Thoracic aorta (tissue), 2 donors: ENCODE data around the gene MPL. TPM values are rescaled to one million over a fixed set of nuclear protein-coding genes. Genes with fewer than 3 reads are reported as not detected.

Source experiments
- ATAC-seq: fragments of 150-250 bp; one replicate; pipeline ENCODE4 v1.8.0; 2017; ENCODE audit warnings: low read depth; ENCODE audit not compliant: insufficient number of reproducible peaks, low FRiP score
- DNase-seq: peaks from one replicate; pipeline ENCODE4 v3.0.0-alpha.2; 2020; ENCODE audit warnings: low spot score
- H3K27ac ChIP-seq, 2 donors: fragments of 200-600 bp; sonication (generic); 1 replicate in 1 of 2; 2 replicates in 1 of 2; pipeline ENCODE4 v1.5.1; 2016; ENCODE audit warnings: mild to moderate bottlenecking in 2 of 2, moderate library complexity in 2 of 2
- H3K27me3 ChIP-seq: fragments of 200-600 bp; sonication (generic); replicated peaks from 2 replicates; pipeline ENCODE4 v1.6.0; 2016; ENCODE audit warnings: mild to moderate bottlenecking; ENCODE audit not compliant: insufficient read depth
- H3K36me3 ChIP-seq: fragments of 200-600 bp; sonication (generic); one replicate; pipeline ENCODE4 v1.5.1; 2016
- H3K4me1 ChIP-seq, 2 donors: fragments of 200-600 bp; sonication (generic); 1 replicate in 1 of 2; 2 replicates in 1 of 2; pipeline versions ENCODE4 v1.5.1 to v1.6.0; 2016; ENCODE audit warnings: low read depth in 2 of 2, mild to moderate bottlenecking in 1 of 2; ENCODE audit not compliant: control insufficient read depth in 1 of 2
- H3K4me3 ChIP-seq: fragments of 200-600 bp; sonication (generic); 2 replicates; pipeline ENCODE4 v1.5.1; 2016; ENCODE audit warnings: mild to moderate bottlenecking
- H3K9me3 ChIP-seq: fragments of 200-600 bp; sonication (generic); 2 replicates; pipeline ENCODE4 v1.5.1; 2016
- CTCF ChIP-seq: fragments of 200-600 bp; sonication (generic); IDR thresholded peaks from one replicate; pipeline ENCODE4 v1.5.1; 2019; ENCODE audit warnings: antibody characterized with exemption
- total RNA-seq, 2 donors: library from RNA; depleted of rRNA; stranded (reverse); fragments of >200 nt; gene quantifications; one replicate each; pipeline versions ENCODE4 v1.1.0 to v1.2.3, GENCODE V29; 2016

MPL gene
- total RNA-seq, 2 donors from 2014 or later, result not detected

- no peak for TF ChIP-seq CTCF
- no peak for ATAC-seq
- no peak overlapping the region for H3K27ac ChIP-seq
Observed at GRCh38 chr1:43357251-43357650, 19.6 kb downstream of the MPL start.

GRCh38 chr1:43358121-43358745, 20.6 kb downstream of the MPL start:
- Histone ChIP-seq H3K27ac (peak overlapping the region; percentile 94 to 97), H3K4me1 (peaks cover 9 to 15% of the 10 kb centered on the region in 2 donors), H3K4me3 (peak overlapping the region; percentile 98), H3K27me3 (no peaks in the 10 kb centered on the region), H3K36me3 (peaks cover 18% of the 10 kb centered on the region), H3K9me3 (no peaks in the 10 kb centered on the region)
- DNase-seq, result no peak
- no peak for ATAC-seq
- no peak for TF ChIP-seq CTCF

More at GRCh38 chr1:43357251-43357650, 19.6 kb downstream of the MPL start:
- DNase-seq, result no peak
- Histone ChIP-seq H3K4me3 (no peak overlapping the region), H3K4me1 (peaks cover 9 to 15% of the 10 kb centered on the region in 2 donors), H3K9me3 (no peaks in the 10 kb centered on the region), H3K27me3 (no peaks in the 10 kb centered on the region), H3K36me3 (peaks cover 8% of the 10 kb centered on the region)

GRCh38 chr1:43358746-43359693, 21.4 kb downstream of the MPL start, which contains the start of gene CDC20:
Gene CDC20 (plus strand): TSS chr1:43358981. CDS start chr1:43359216, 235 bp downstream.
- Histone ChIP-seq H3K27ac (peak within 1 kb of the TSS; percentile 94 to 97), H3K4me1 (peaks cover 9 to 15% of the 10 kb centered on the region in 2 donors), H3K9me3 (no peaks in the 10 kb centered on the region), H3K36me3 (peaks cover 26% of the 10 kb centered on the region), H3K4me3 (peak within 1 kb of the TSS; percentile 98), H3K27me3 (no peaks in the 10 kb centered on the region)
- ATAC-seq, result peak; percentile 97
- TF ChIP-seq CTCF, result no peak
- peak; percentile 96 for DNase-seq

- H3K27ac ChIP-seq, result no peak overlapping the region
- peaks cover 33% of the 10 kb centered on the region for H3K36me3 ChIP-seq
- DNase-seq (no peak), ATAC-seq (no peak)
- no peak overlapping the region for H3K4me3 ChIP-seq
- no peak for TF ChIP-seq CTCF
- H3K27me3 ChIP-seq, result no peaks in the 10 kb centered on the region
- no peaks in the 10 kb centered on the region for H3K9me3 ChIP-seq
- peaks cover 9 to 15% of the 10 kb centered on the region in 2 donors for H3K4me1 ChIP-seq
Observed at GRCh38 chr1:43359696-43360095, 22.1 kb downstream of the MPL start.

- peaks cover 41% of the 10 kb centered on the region for H3K36me3 ChIP-seq
- DNase-seq (no peak), ATAC-seq (no peak)
- no peaks in the 10 kb centered on the region for H3K27me3 ChIP-seq
- TF ChIP-seq CTCF, result no peak
- H3K27ac ChIP-seq, result no peak overlapping the region
- H3K4me1 ChIP-seq, result peaks cover 9 to 15% of the 10 kb centered on the region in 2 donors
- H3K4me3 ChIP-seq, result no peak overlapping the region
- H3K9me3 ChIP-seq, result no peaks in the 10 kb centered on the region
Observed at GRCh38 chr1:43360616-43361015, 23.0 kb downstream of the MPL start.
